ENCODE data around the gene PTPN3. TPM values are rescaled to one million over a fixed set of nuclear protein-coding genes. Genes with fewer than 3 reads are reported as not detected.
"Not testable (repeated sequence)": the region's sequence is repeated elsewhere in the genome, so short reads cannot be mapped to it uniquely, and the experiment has no call there.

The PTPN3 gene
- total and polyA plus RNA-seq, 9 of the 15 experiments (the other 6 are each of a cell fraction or from before 2014, with no cell fraction given): 0.02 TPM; not detected in 8

GRCh38 chr9:109358968-109359603 is 139.0 kb downstream of the PTPN3 start:
- intact Hi-C loops (cut with micrococcal nuclease); H3K9me1 ChIP-seq (ENCODE audit: control insufficient read depth, insufficient read depth, low read length); H3K9ac ChIP-seq (ENCODE audit: insufficient read depth in 1 of 2, low read depth in 2 of 2, low read length in 2 of 2); DNase-seq (ENCODE audit: extremely low read depth in 1 of 4, low spot score in 3 of 4); H3K4me1 ChIP-seq (replicated peaks in 1 of 2; ENCODE audit: control insufficient read depth in 2 of 2, insufficient read depth in 2 of 2, low read length in 2 of 2); H3K36me3 ChIP-seq (ENCODE audit: control insufficient read depth, insufficient read depth, low read length); H4K20me1 ChIP-seq (replicated peaks; ENCODE audit: control insufficient read depth, insufficient read depth, low read length); CTCF ChIA-PET (ENCODE audit: low intra/inter-chr PET ratio); ATAC-seq; H3K79me2 ChIP-seq (ENCODE audit: control insufficient read depth, insufficient read depth, low read length); BruUV-seq (replicated peaks); H2AFZ ChIP-seq (ENCODE audit: low read depth, low read length); H3K4me3 ChIP-seq; H3K4me2 ChIP-seq (ENCODE audit: insufficient read depth, low read length); H3K9me3 ChIP-seq (replicated peaks; ENCODE audit: control insufficient read depth, insufficient read depth, low read depth, low read length); H3K27ac ChIP-seq (ENCODE audit: extremely low read depth, low read depth, low read length); FAIRE-seq; POLR2A ChIA-PET; in situ Hi-C loops (cut with MboI): not testable (repeated sequence)
- H3K27me3 ChIP-seq (ENCODE audit: control insufficient read depth in 2 of 2, insufficient read depth in 2 of 2, low read length in 2 of 2): peaks cover 14 to 29% of the 10 kb centered on the region in 2 experiments; a peak in 4 of 5 replicates
- WGBS (ENCODE audit: insufficient coverage, low coverage, missing lambda C conversion rate): 2% methylated on average over 6 of the region's 8 CpGs

- Histone ChIP-seq H3K27me3 (ENCODE audit: control insufficient read depth in 2 of 2, insufficient read depth in 2 of 2, low read length in 2 of 2) (peaks cover 14 to 29% of the 10 kb centered on the region in 2 experiments; a peak in 4 of 5 replicates), H3K79me2 (ENCODE audit: control insufficient read depth, insufficient read depth, low read length) (no peaks in the 10 kb centered on the region), H2AFZ (ENCODE audit: low read depth, low read length) (no peak overlapping the region), H3K9me1 (ENCODE audit: control insufficient read depth, insufficient read depth, low read length) (no peaks in the 10 kb centered on the region), H3K9me3 (replicated peaks; ENCODE audit: control insufficient read depth, insufficient read depth, low read depth, low read length) (no peaks in the 10 kb centered on the region), H3K9ac (ENCODE audit: insufficient read depth in 1 of 2, low read depth in 2 of 2, low read length in 2 of 2) (no peak overlapping the region), H4K20me1 (replicated peaks; ENCODE audit: control insufficient read depth, insufficient read depth, low read length) (no peaks in the 10 kb centered on the region), H3K4me3 (no peak overlapping the region), H3K4me2 (ENCODE audit: insufficient read depth, low read length) (no peak overlapping the region), H3K36me3 (ENCODE audit: control insufficient read depth, insufficient read depth, low read length) (no peaks in the 10 kb centered on the region), H3K27ac (ENCODE audit: extremely low read depth, low read depth, low read length) (no peak overlapping the region), H3K4me1 (replicated peaks in 1 of 2; ENCODE audit: control insufficient read depth in 2 of 2, insufficient read depth in 2 of 2, low read length in 2 of 2) (no peaks in the 10 kb centered on the region)
- in situ Hi-C loops (cut with MboI) (no loop called here), intact Hi-C loops (cut with micrococcal nuclease) (no loop called here)
- POLR2A ChIA-PET: interaction anchor here (0.6 to 0.7 kb wide), 2 partner anchors 13 to 27 kb away, joined by 3 to 4 read pairs; no protein-coding TSS in a partner anchor
- 3% methylated on average over 19 of the region's 21 CpGs for WGBS (ENCODE audit: insufficient coverage, low coverage, missing lambda C conversion rate)
- no peak for DNase-seq (ENCODE audit: extremely low read depth in 1 of 4, low spot score in 3 of 4)
- CTCF ChIA-PET (ENCODE audit: low intra/inter-chr PET ratio): no interaction called here
- no peak for FAIRE-seq
- no peak for ATAC-seq
- BruUV-seq (replicated peaks): no TSS peak
- TF ChIP-seq RBM14 (IDR thresholded peaks at IDR 0.05; ENCODE audit: borderline replicate concordance, insufficient read depth, low read depth, low read length): no peak
- TF ChIP-seq MXI1 (IDR thresholded peaks at IDR 0.05; ENCODE audit: low read depth, low read length): no peak
- no peak for TF ChIP-seq PHTF2 (CRISPR knock-in tag; IDR thresholded peaks at IDR 0.05)
- no peak for TF ChIP-seq SNIP1 (IDR thresholded peaks at IDR 0.05; ENCODE audit: low read depth)
- TF ChIP-seq NBN (IDR thresholded peaks at IDR 0.05; ENCODE audit: low read depth): no peak
- TF ChIP-seq THRB (CRISPR knock-in tag; conservative IDR thresholded peaks at IDR 0.05): no peak
- no peak for TF ChIP-seq BRCA1 (IDR thresholded peaks at IDR 0.05)
- TF ChIP-seq BRCA1 (CRISPR knock-in tag; IDR thresholded peaks at IDR 0.05): no peak
- no peak for TF ChIP-seq BRD4 (IDR thresholded peaks at IDR 0.05)
- no peak for TF ChIP-seq GATA2 (CRISPR knock-in tag; IDR thresholded peaks at IDR 0.05)
- no peak for TF ChIP-seq ZBTB43 (CRISPR knock-in tag; IDR thresholded peaks at IDR 0.05)
Measured at GRCh38 chr9:109355564-109356297, 142.4 kb downstream of the PTPN3 start.
